ENCODE data around the gene POLR1A. TPM values are rescaled to one million over a fixed set of nuclear protein-coding genes. Genes with fewer than 3 reads are reported as not detected.

The POLR1A gene
- total RNA-seq, 1 donor from 2014 or later = 45.2 TPM

DNA sequence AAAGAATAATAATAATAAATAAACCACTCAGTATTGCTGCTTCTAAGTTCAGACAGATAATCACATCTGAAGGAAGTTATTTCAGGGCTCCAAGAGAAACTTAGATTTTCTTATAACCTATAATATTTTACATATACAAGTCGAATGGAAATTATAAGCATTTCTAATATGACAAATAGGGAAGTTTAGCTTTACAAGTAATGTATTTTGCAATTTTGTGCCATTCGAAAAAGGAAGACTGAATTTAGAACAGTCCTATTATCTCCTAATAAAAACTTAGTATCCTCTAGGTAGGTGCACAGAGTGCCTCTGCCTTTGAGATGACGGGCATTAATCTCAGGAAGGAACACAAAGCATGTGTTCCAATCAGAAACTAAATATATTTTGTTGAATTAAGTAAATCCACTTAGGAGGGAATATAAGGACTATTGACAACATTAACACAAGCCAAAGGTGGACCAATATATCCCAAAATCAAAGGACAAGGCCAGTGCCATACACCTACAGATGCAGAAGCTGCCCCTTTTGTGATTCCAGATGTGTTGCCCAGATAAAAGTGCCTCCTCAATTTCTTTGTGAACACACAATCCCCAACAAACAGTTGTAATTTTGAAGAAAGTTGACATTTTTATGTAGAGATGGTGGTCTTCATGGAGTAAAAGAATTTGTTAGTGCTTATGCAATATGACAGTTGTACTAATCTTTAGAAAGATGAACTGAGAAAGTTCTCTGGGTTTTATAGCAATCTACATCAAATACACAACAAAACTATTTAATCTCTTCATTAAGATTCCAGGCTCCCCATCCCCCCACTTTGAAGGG, 37.0 kb upstream of the POLR1A start:
- FAIRE-seq (no peak), DNase-seq (ENCODE audit: low read depth) (no peak)
- Histone ChIP-seq H3K9ac (ENCODE audit: low read length) (no peak overlapping the region), H3K9me3 (ENCODE audit: insufficient read depth, low read depth, low read length) (no peaks in the 10 kb centered on the region), H3K4me1 (ENCODE audit: insufficient read depth, low read length) (no peaks in the 10 kb centered on the region), H4K20me1 (ENCODE audit: insufficient read depth, low read length) (peaks cover 3% of the 10 kb centered on the region), H3K36me3 (ENCODE audit: insufficient read depth, low read length) (peaks cover 55% of the 10 kb centered on the region), H2AFZ (ENCODE audit: low read depth, low read length) (no peak overlapping the region), H3K4me2 (ENCODE audit: low read length) (no peak overlapping the region), H3K4me3 (ENCODE audit: insufficient read depth, low read depth, low read length) (no peak overlapping the region), H3K27me3 (ENCODE audit: insufficient read depth, low read length) (no peaks in the 10 kb centered on the region), H3K79me2 (ENCODE audit: insufficient read depth, low read length) (no peaks in the 10 kb centered on the region), H3K27ac (ENCODE audit: low read depth, low read length) (no peak overlapping the region)
- Mint-ChIP-seq H3K4me1 (ENCODE audit: low read depth, unreplicated experiment) (no peaks in the 10 kb centered on the region), H3K4me3 (ENCODE audit: unreplicated experiment) (no peak overlapping the region), H3K27me3 (ENCODE audit: low read depth, unreplicated experiment) (no peaks in the 10 kb centered on the region), H3K36me3 (ENCODE audit: low read depth, unreplicated experiment) (peaks cover 25% of the 10 kb centered on the region), H3K27ac (ENCODE audit: unreplicated experiment) (no peak overlapping the region), H3K9me3 (ENCODE audit: unreplicated experiment) (no peaks in the 10 kb centered on the region)
- TF ChIP-seq, protein P1, sequence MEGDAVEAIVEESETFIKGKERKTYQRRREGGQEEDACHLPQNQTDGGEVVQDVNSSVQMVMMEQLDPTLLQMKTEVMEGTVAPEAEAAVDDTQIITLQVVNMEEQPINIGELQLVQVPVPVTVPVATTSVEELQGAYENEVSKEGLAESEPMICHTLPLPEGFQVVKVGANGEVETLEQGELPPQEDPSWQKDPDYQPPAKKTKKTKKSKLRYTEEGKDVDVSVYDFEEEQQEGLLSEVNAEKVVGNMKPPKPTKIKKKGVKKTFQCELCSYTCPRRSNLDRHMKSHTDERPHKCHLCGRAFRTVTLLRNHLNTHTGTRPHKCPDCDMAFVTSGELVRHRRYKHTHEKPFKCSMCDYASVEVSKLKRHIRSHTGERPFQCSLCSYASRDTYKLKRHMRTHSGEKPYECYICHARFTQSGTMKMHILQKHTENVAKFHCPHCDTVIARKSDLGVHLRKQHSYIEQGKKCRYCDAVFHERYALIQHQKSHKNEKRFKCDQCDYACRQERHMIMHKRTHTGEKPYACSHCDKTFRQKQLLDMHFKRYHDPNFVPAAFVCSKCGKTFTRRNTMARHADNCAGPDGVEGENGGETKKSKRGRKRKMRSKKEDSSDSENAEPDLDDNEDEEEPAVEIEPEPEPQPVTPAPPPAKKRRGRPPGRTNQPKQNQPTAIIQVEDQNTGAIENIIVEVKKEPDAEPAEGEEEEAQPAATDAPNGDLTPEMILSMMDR (IDR thresholded peaks at IDR 0.05; ENCODE audit: insufficient read depth, low read depth, low read length) = no peak
- TF ChIP-seq EZH2 (IDR thresholded peaks at IDR 0.05; ENCODE audit: insufficient read depth, low read length) = no peak

DNA sequence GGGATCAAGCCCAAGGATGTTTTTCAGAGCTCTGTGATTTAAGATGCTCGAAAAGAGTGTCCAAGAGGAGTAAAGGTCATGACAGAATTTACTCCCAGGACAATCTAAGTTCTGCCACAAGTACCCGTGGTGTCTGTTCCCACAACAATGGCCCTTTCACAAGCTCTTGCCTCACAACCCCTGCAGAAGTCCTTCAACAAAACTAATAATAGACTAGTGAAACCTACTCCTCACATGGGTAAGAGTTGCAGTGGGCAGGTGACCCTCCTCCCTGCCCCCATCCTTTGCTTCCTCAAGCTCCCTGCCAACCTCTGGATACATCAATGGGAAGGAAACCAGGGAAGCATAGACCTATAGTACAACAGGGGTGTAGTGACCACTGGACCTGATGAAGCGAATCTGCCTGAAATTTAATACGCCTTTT, 35.3 kb upstream of the POLR1A start:
- no peak for DNase-seq (ENCODE audit: low read depth)
- TF ChIP-seq, protein P1 (IDR thresholded peaks at IDR 0.05; ENCODE audit: insufficient read depth, low read depth, low read length) = no peak
- no peak for TF ChIP-seq EZH2 (IDR thresholded peaks at IDR 0.05; ENCODE audit: insufficient read depth, low read length)
- Histone ChIP-seq H3K9me3 (ENCODE audit: insufficient read depth, low read depth, low read length) (no peaks in the 10 kb centered on the region), H2AFZ (ENCODE audit: low read depth, low read length) (no peak overlapping the region), H3K27ac (ENCODE audit: low read depth, low read length) (no peak overlapping the region), H3K9ac (ENCODE audit: low read length) (no peak overlapping the region), H3K4me2 (ENCODE audit: low read length) (no peak overlapping the region), H3K27me3 (ENCODE audit: insufficient read depth, low read length) (no peaks in the 10 kb centered on the region), H3K4me3 (ENCODE audit: insufficient read depth, low read depth, low read length) (no peak overlapping the region), H3K36me3 (ENCODE audit: insufficient read depth, low read length) (peaks cover 61% of the 10 kb centered on the region), H3K79me2 (ENCODE audit: insufficient read depth, low read length) (no peaks in the 10 kb centered on the region), H3K4me1 (ENCODE audit: insufficient read depth, low read length) (no peaks in the 10 kb centered on the region), H4K20me1 (ENCODE audit: insufficient read depth, low read length) (peaks cover 3% of the 10 kb centered on the region)
- H3K36me3 Mint-ChIP-seq (ENCODE audit: low read depth, unreplicated experiment) = peaks cover 29% of the 10 kb centered on the region
- FAIRE-seq = no peak
- H3K27ac Mint-ChIP-seq (ENCODE audit: unreplicated experiment) = no peak overlapping the region
- H3K9me3 Mint-ChIP-seq (ENCODE audit: unreplicated experiment) = no peaks in the 10 kb centered on the region
- no peaks in the 10 kb centered on the region for H3K27me3 Mint-ChIP-seq (ENCODE audit: low read depth, unreplicated experiment)
- H3K4me3 Mint-ChIP-seq (ENCODE audit: unreplicated experiment) = no peak overlapping the region
- no peaks in the 10 kb centered on the region for H3K4me1 Mint-ChIP-seq (ENCODE audit: low read depth, unreplicated experiment)

DNA sequence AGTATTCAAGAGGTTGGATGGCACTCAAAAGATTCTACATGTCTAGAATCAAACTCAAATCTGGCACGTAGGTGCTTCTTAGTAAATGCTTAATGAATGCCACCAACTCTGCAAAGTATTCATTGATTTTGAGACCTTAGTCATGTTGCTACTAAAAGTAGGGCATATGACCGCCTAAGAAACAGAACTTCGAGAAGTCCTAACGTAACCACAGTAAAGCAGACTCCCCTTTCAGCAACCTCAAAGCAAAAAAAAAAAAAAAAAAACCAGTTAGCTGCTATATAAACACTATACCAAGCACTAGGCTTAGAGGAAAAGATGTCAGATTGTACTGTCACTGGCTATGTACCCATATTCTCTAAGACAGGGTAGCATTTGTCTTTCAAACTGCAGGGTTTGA, 34.3 kb upstream of the POLR1A start:
- Histone ChIP-seq H3K4me1 (ENCODE audit: insufficient read depth, low read length) (no peaks in the 10 kb centered on the region), H3K27me3 (ENCODE audit: insufficient read depth, low read length) (no peaks in the 10 kb centered on the region), H3K36me3 (ENCODE audit: insufficient read depth, low read length) (peaks cover 66% of the 10 kb centered on the region), H3K9me3 (ENCODE audit: insufficient read depth, low read depth, low read length) (no peaks in the 10 kb centered on the region), H3K79me2 (ENCODE audit: insufficient read depth, low read length) (no peaks in the 10 kb centered on the region), H2AFZ (ENCODE audit: low read depth, low read length) (no peak overlapping the region), H3K27ac (ENCODE audit: low read depth, low read length) (no peak overlapping the region), H3K9ac (ENCODE audit: low read length) (no peak overlapping the region), H3K4me3 (ENCODE audit: insufficient read depth, low read depth, low read length) (no peak overlapping the region), H4K20me1 (ENCODE audit: insufficient read depth, low read length) (peaks cover 3% of the 10 kb centered on the region), H3K4me2 (ENCODE audit: low read length) (no peak overlapping the region)
- TF ChIP-seq, protein P1 (IDR thresholded peaks at IDR 0.05; ENCODE audit: insufficient read depth, low read depth, low read length) = no peak
- TF ChIP-seq EZH2 (IDR thresholded peaks at IDR 0.05; ENCODE audit: insufficient read depth, low read length) = no peak
- DNase-seq (ENCODE audit: low read depth) (no peak), FAIRE-seq (no peak)
- no peak overlapping the region for H3K27ac Mint-ChIP-seq (ENCODE audit: unreplicated experiment)
- peaks cover 35% of the 10 kb centered on the region for H3K36me3 Mint-ChIP-seq (ENCODE audit: low read depth, unreplicated experiment)
- no peaks in the 10 kb centered on the region for H3K4me1 Mint-ChIP-seq (ENCODE audit: low read depth, unreplicated experiment)
- no peak overlapping the region for H3K4me3 Mint-ChIP-seq (ENCODE audit: unreplicated experiment)
- no peaks in the 10 kb centered on the region for H3K27me3 Mint-ChIP-seq (ENCODE audit: low read depth, unreplicated experiment)
- H3K9me3 Mint-ChIP-seq (ENCODE audit: unreplicated experiment) = no peaks in the 10 kb centered on the region
